HEK293 (cell line): ENCODE results near the gene TMEM214.

Source experiments
- CTCF ChIA-PET: fragments of 350-600 bp; formaldehyde crosslinking; extraction: SDS; loops from one replicate; lab custom pipeline; 2021; ENCODE audit warnings: antibody characterized with exemption; lab: Yijun Ruan, JAX
- POLR2A ChIA-PET: fragments of 300-600 bp; formaldehyde crosslinking; extraction: SDS; loops from one replicate; lab custom pipeline; 2020; ENCODE audit warnings: antibody characterized with exemption, inconsistent platforms; lab: Yijun Ruan, JAX
- H3K27ac ChIP-seq: fragments of 200-500 bp; sonication (Bioruptor generic); 2 replicates; pipeline ENCODE4 v1.5.1; 2014; ENCODE audit warnings: low read depth, low read length, control low read depth, inconsistent platforms; ENCODE audit errors: extremely low read depth
- H3K36me3 ChIP-seq, 2 experiments: fragments of 200-500 bp in 1 of 2; sonication (Bioruptor generic) in 1 of 2; 1 replicate in 1 of 2; 2 replicates in 1 of 2; pipeline ENCODE4 v1.5.1; 2014 to 2017; ENCODE audit warnings: inconsistent platforms in 2 of 2, low read length in 2 of 2; ENCODE audit not compliant: control insufficient read depth in 2 of 2, insufficient read depth in 1 of 2
- H3K4me1 ChIP-seq: fragments of 200-500 bp; sonication (Bioruptor generic); 2 replicates; pipeline ENCODE4 v1.5.1; 2014; ENCODE audit warnings: mild to moderate bottlenecking, low read length, inconsistent platforms; ENCODE audit not compliant: control insufficient read depth, insufficient read depth
- H3K4me3 ChIP-seq: 2 replicates; pipeline ENCODE4 v1.5.1; 2011; ENCODE audit warnings: low read depth, mild to moderate bottlenecking, control low read depth, low read length, moderate library complexity
- H3K9me3 ChIP-seq: fragments of 200-500 bp; sonication (Bioruptor generic); 2 replicates; pipeline ENCODE4 v1.5.1; 2014; ENCODE audit warnings: low read depth, low read length, inconsistent platforms; ENCODE audit not compliant: control insufficient read depth, insufficient read depth
- KLF7 ChIP-seq: fragments of 450-650 bp; formaldehyde crosslinking; IDR thresholded peaks from 2 replicates; pipeline ENCODE4 v1.5.1; 2016; ENCODE audit warnings: missing biosample characterization, missing genetic modification characterization, borderline replicate concordance
- ZBTB7A ChIP-seq: fragments of 450-650 bp; formaldehyde crosslinking; IDR thresholded peaks from 2 replicates; pipeline ENCODE4 v1.5.1; 2016; ENCODE audit warnings: low read depth, missing biosample characterization, missing genetic modification characterization
- ZNF146 ChIP-seq: fragments of 450-650 bp; formaldehyde crosslinking; IDR thresholded peaks from 2 replicates; pipeline ENCODE4 v1.5.1; 2016; ENCODE audit warnings: missing biosample characterization, missing genetic modification characterization
- ZNF157 ChIP-seq: fragments of 450-650 bp; formaldehyde crosslinking; IDR thresholded peaks from 2 replicates; pipeline ENCODE4 v1.5.1; 2016; ENCODE audit warnings: missing biosample characterization, missing genetic modification characterization
- ZNF202 ChIP-seq: fragments of 450-650 bp; formaldehyde crosslinking; IDR thresholded peaks from 2 replicates; pipeline ENCODE4 v1.5.1; 2016; ENCODE audit warnings: missing biosample characterization, missing genetic modification characterization, borderline replicate concordance
- ZNF239 ChIP-seq: fragments of 450-650 bp; formaldehyde crosslinking; IDR thresholded peaks from 2 replicates; pipeline ENCODE4 v1.5.1; 2016; ENCODE audit warnings: missing biosample characterization, missing genetic modification characterization
- ZNF24 ChIP-seq: fragments of 450-650 bp; formaldehyde crosslinking; IDR thresholded peaks from 2 replicates; pipeline ENCODE4 v1.5.1; 2016; ENCODE audit warnings: missing biosample characterization, missing genetic modification characterization
- ZNF473 ChIP-seq: fragments of 450-650 bp; formaldehyde crosslinking; IDR thresholded peaks from 2 replicates; pipeline ENCODE4 v1.5.1; 2017; ENCODE audit warnings: missing biosample characterization, missing genetic modification characterization
- ZNF677 ChIP-seq: fragments of 450-650 bp; IDR thresholded peaks from 2 replicates; pipeline ENCODE4 v1.5.0; 2018; ENCODE audit warnings: missing biosample characterization, mild to moderate bottlenecking, missing genetic modification characterization, moderate library complexity
- TF ChIP-seq, protein P1 (sequence below): fragments of 450-650 bp; formaldehyde crosslinking; IDR thresholded peaks from 2 replicates; pipeline ENCODE4 v1.5.1; 2016; ENCODE audit warnings: missing biosample characterization, missing genetic modification characterization
- TF ChIP-seq, protein P2 (sequence below): fragments of 450-650 bp; formaldehyde crosslinking; IDR thresholded peaks from 2 replicates; pipeline ENCODE4 v1.5.1; 2016; ENCODE audit warnings: missing biosample characterization, missing genetic modification characterization
- TF ChIP-seq, protein P3 (sequence below): fragments of 450-650 bp; formaldehyde crosslinking; optimal IDR thresholded peaks from 2 replicates; pipeline ENCODE3; 2016; ENCODE audit warnings: missing biosample characterization, mild to moderate bottlenecking, missing genetic modification characterization
- TF ChIP-seq, protein P4 (sequence below): fragments of 450-650 bp; formaldehyde crosslinking; IDR thresholded peaks from 2 replicates; pipeline ENCODE4 v1.5.1; 2016; ENCODE audit warnings: missing biosample characterization, missing genetic modification characterization
- TF ChIP-seq, protein P5 (sequence below): fragments of 450-650 bp; formaldehyde crosslinking; IDR thresholded peaks from 2 replicates; pipeline ENCODE4 v1.5.1; 2017; ENCODE audit warnings: missing biosample characterization, missing genetic modification characterization
- TF ChIP-seq, protein P6 (sequence below): fragments of 450-650 bp; IDR thresholded peaks from 2 replicates; pipeline ENCODE4 v1.5.1; 2018; ENCODE audit warnings: missing biosample characterization, mild to moderate bottlenecking, missing genetic modification characterization

The TMEM214 gene

DNA sequence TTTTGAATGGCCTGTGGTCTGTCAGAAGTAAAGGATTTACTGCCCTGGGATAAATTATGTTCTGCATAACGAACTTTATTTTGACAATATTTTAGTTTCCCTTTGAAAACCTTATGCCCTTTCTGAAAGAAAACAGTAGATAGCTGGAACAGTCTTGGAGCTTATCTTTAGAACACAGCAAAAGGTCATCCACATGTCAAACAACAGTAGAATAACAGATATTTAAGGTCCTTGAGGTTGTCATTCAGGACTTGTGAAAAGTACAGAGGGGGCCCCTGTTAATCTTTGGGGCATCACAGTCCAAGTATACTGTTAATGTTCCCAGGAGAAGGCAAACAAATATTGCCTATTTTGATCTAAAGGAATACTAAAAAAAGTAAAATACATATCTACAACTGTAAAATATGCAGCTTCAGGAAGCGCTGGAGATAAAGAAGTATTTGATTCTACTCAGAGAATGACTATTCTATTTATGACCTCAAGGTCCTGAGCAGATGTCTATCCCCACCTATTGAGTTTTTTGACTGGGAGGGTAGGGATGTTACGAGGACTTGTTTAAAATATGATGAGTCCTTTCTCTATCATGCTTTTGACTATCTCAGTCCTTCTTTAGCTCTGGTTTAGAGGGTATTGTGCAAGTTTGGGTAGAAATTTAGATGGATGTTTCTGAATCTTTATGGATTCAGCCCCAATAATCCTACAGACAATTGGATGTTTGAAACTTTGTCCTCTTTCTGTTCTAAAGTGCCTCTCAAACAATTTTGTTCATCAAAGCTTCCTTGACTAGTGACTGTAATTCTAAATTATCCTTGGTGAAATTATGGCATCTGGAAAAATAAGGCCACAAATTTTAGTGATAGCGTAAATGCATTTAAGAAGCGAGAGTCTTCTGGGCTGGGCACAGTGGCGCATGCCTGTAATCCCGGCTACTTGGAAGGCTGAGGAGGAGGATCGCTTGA lies 25.1 kb upstream of the TMEM214 start:
- POLR2A ChIA-PET: interaction anchor here (1.5 kb wide), 1 partner anchor 14 kb away, joined by 3 read pairs; no protein-coding TSS in a partner anchor
- CTCF ChIA-PET: interaction anchor here (0.7 to 3.7 kb wide), 4 partner anchors 9 to 766 kb away, joined by 3 to 12 read pairs (median 4); no protein-coding TSS in a partner anchor
- H3K4me1 ChIP-seq: peaks cover 3% of the 10 kb centered on the region; the same call in 1 of the 2 replicates
- no peak overlapping the region for H3K27ac ChIP-seq
- H3K9me3 ChIP-seq: no peaks in the 10 kb centered on the region
- TF ChIP-seq, protein P1, sequence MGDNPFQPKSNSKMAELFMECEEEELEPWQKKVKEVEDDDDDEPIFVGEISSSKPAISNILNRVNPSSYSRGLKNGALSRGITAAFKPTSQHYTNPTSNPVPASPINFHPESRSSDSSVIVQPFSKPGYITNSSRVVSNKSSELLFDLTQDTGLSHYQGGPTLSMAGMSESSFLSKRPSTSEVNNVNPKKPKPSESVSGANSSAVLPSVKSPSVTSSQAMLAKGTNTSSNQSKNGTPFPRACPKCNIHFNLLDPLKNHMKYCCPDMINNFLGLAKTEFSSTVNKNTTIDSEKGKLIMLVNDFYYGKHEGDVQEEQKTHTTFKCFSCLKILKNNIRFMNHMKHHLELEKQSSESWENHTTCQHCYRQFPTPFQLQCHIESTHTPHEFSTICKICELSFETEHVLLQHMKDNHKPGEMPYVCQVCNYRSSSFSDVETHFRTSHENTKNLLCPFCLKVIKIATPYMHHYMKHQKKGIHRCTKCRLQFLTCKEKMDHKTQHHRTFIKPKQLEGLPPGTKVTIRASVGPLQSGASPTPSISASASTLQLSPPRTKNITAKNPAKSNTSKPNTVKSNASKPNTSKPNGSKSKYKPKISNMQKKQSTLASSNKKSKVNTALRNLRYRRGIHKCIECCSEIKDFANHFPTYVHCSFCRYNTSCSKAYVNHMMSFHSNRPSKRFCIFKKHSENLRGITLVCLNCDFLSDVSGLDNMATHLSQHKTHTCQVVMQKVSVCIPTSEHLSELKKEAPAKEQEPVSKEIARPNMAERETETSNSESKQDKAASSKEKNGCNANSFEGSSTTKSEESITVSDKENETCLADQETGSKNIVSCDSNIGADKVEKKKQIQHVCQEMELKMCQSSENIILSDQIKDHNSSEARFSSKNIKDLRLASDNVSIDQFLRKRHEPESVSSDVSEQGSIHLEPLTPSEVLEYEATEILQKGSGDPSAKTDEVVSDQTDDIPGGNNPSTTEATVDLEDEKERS (tag by site-specific recombination): no peak
- TF ChIP-seq, protein P2, sequence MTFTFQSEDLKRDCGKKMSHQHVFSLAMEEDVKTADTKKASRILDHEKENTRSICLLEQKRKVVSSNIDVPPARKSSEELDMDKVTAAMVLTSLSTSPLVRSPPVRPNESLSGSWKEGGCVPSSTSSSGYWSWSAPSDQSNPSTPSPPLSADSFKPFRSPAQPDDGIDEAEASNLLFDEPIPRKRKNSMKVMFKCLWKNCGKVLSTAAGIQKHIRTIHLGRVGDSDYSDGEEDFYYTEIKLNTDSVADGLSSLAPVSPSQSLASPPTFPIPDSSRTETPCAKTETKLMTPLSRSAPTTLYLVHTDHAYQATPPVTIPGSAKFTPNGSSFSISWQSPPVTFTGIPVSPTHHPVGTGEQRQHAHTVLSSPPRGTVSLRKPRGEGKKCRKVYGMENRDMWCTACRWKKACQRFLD (tag by site-specific recombination): no peak
- TF ChIP-seq, protein P3, sequence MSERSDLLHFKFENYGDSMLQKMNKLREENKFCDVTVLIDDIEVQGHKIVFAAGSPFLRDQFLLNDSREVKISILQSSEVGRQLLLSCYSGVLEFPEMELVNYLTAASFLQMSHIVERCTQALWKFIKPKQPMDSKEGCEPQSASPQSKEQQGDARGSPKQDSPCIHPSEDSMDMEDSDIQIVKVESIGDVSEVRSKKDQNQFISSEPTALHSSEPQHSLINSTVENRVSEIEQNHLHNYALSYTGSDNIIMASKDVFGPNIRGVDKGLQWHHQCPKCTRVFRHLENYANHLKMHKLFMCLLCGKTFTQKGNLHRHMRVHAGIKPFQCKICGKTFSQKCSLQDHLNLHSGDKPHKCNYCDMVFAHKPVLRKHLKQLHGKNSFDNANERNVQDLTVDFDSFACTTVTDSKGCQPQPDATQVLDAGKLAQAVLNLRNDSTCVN: no peak
- peak; percentile 62 for TF ChIP-seq ZNF157 (tag by site-specific recombination)
- H3K4me3 ChIP-seq: no peak overlapping the region
- H3K36me3 ChIP-seq: no peaks in the 10 kb centered on the region

DNA sequence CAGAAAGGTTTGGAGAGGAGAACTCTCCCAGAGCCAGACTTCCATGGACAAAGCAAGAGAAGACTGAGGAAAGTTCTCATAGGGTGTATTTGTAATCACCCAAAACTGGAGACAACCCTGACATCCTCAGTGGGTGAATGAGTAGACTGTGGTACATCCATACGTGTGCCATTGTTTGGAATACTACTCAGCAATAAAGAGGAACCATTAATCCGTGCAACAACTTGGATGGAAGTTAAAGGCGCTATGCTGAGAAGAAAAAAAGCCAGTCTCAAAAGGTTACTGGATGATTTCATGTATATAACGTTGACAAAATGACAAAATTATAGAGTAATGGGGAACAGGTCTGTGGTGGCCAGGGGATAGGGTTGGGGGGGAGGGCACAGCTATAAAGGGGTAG lies 24.1 kb upstream of the TMEM214 start:
- no peak overlapping the region for H3K4me3 ChIP-seq
- POLR2A ChIA-PET: no interaction called here
- H3K36me3 ChIP-seq: no peaks in the 10 kb centered on the region
- no peaks in the 10 kb centered on the region for H3K9me3 ChIP-seq
- TF ChIP-seq, protein P4, sequence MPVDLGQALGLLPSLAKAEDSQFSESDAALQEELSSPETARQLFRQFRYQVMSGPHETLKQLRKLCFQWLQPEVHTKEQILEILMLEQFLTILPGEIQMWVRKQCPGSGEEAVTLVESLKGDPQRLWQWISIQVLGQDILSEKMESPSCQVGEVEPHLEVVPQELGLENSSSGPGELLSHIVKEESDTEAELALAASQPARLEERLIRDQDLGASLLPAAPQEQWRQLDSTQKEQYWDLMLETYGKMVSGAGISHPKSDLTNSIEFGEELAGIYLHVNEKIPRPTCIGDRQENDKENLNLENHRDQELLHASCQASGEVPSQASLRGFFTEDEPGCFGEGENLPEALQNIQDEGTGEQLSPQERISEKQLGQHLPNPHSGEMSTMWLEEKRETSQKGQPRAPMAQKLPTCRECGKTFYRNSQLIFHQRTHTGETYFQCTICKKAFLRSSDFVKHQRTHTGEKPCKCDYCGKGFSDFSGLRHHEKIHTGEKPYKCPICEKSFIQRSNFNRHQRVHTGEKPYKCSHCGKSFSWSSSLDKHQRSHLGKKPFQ (tag by site-specific recombination): no peak
- peak; percentile 68; the same call in 1 of the 2 replicates for TF ChIP-seq ZNF146 (tag by site-specific recombination)
- peaks cover 3% of the 10 kb centered on the region; the same call in 1 of the 2 replicates for H3K4me1 ChIP-seq
- CTCF ChIA-PET: interaction anchor here (1.6 to 5.5 kb wide), 2 partner anchors 26 to 46 kb away, joined by 6 to 53 read pairs; no protein-coding TSS in a partner anchor
- no peak overlapping the region for H3K27ac ChIP-seq

DNA sequence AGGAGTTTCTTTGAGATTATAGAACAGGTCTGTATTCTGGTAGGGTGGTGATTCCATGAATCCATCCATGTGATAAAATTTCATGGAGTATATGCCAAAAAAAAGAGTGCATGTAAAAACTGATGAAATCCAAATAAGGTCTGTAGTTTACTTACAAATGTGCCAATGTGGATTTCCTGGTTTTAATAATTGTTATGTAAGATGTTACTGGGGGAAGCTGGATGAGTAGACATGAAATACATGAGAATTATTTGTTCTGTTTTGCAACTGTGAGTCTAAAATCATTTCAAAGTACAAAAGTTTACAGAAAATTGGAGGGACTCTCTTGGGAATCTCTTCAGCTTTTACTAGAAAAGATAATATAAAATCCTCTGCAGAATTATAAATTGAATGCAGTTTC lies 23.7 kb upstream of the TMEM214 start:
- CTCF ChIA-PET: interaction anchor here (0.6 to 5.5 kb wide), 5 partner anchors 22 to 163 kb away, joined by 3 to 53 read pairs (median 6); no protein-coding TSS in a partner anchor
- Histone ChIP-seq H3K4me1 (peaks cover 3% of the 10 kb centered on the region; the same call in 1 of the 2 replicates), H3K4me3 (no peak overlapping the region), H3K36me3 (no peaks in the 10 kb centered on the region), H3K9me3 (no peaks in the 10 kb centered on the region), H3K27ac (no peak overlapping the region)
- POLR2A ChIA-PET: no interaction called here
- TF ChIP-seq ZNF677 (tag by site-specific recombination) (no peak), ZNF24 (tag by site-specific recombination) (no peak), ZBTB7A (tag by site-specific recombination) (no peak), ZNF239 (no peak), ZNF473 (tag by site-specific recombination) (no peak), ZNF202 (tag by site-specific recombination) (no peak), KLF7 (no peak)
- TF ChIP-seq, protein P5, sequence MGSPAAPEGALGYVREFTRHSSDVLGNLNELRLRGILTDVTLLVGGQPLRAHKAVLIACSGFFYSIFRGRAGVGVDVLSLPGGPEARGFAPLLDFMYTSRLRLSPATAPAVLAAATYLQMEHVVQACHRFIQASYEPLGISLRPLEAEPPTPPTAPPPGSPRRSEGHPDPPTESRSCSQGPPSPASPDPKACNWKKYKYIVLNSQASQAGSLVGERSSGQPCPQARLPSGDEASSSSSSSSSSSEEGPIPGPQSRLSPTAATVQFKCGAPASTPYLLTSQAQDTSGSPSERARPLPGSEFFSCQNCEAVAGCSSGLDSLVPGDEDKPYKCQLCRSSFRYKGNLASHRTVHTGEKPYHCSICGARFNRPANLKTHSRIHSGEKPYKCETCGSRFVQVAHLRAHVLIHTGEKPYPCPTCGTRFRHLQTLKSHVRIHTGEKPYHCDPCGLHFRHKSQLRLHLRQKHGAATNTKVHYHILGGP (tag by site-specific recombination): no peak
- TF ChIP-seq, protein P6, sequence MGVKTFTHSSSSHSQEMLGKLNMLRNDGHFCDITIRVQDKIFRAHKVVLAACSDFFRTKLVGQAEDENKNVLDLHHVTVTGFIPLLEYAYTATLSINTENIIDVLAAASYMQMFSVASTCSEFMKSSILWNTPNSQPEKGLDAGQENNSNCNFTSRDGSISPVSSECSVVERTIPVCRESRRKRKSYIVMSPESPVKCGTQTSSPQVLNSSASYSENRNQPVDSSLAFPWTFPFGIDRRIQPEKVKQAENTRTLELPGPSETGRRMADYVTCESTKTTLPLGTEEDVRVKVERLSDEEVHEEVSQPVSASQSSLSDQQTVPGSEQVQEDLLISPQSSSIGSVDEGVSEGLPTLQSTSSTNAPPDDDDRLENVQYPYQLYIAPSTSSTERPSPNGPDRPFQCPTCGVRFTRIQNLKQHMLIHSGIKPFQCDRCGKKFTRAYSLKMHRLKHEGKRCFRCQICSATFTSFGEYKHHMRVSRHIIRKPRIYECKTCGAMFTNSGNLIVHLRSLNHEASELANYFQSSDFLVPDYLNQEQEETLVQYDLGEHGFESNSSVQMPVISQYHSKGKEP: no peak
